Measurements from ENCODE around the gene RYR2. TPM values are rescaled to one million over a fixed set of nuclear protein-coding genes. Genes with fewer than 3 reads are reported as not detected.

The RYR2 gene
- total and polyA plus RNA-seq, 9 of the 15 experiments (the other 6 are each of a cell fraction or from before 2014, with no cell fraction given): 0.03 to 0.42 (median 0.14) TPM

DNA sequence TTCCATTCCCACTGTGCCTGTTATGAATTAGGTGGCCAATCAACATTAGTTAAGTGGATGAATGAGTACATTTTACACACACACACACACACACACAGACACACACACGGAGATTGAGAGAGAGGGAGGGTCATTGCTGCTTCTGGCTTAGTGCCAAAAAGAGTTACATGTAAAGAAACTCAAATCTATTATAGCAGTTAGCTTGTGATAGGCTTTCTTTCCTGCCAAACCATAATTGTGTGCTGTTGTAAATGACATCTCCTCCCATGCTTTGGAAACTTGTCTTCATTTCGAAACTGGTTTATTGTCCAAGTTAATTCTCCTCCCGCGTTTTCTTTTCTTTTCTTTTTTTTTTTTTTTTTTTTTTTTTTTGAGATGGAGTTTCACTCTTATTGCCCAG lies 36.3 kb upstream of the RYR2 start:
- DNase-seq (ENCODE audit: extremely low read depth in 1 of 4, low spot score in 3 of 4): no peak
- Histone ChIP-seq H3K4me1 (replicated peaks in 1 of 2; ENCODE audit: control insufficient read depth in 2 of 2, insufficient read depth in 2 of 2, low read length in 2 of 2) (peaks cover 0 to 3% of the 10 kb centered on the region in 2 experiments; a peak in 1 of 5 replicates), H2AFZ (ENCODE audit: low read depth, low read length) (no peak overlapping the region), H3K27ac (ENCODE audit: extremely low read depth, low read depth, low read length) (no peak overlapping the region), H3K36me3 (ENCODE audit: control insufficient read depth, insufficient read depth, low read length) (no peaks in the 10 kb centered on the region), H3K9ac (ENCODE audit: insufficient read depth in 1 of 2, low read depth in 2 of 2, low read length in 2 of 2) (no peak overlapping the region), H3K9me3 (replicated peaks; ENCODE audit: control insufficient read depth, insufficient read depth, low read depth, low read length) (no peaks in the 10 kb centered on the region), H3K4me2 (ENCODE audit: insufficient read depth, low read length) (no peak overlapping the region), H3K79me2 (ENCODE audit: control insufficient read depth, insufficient read depth, low read length) (no peaks in the 10 kb centered on the region), H4K20me1 (replicated peaks; ENCODE audit: control insufficient read depth, insufficient read depth, low read length) (no peaks in the 10 kb centered on the region), H3K27me3 (ENCODE audit: control insufficient read depth in 2 of 2, insufficient read depth in 2 of 2, low read length in 2 of 2) (peaks cover 30 to 41% of the 10 kb centered on the region in 2 experiments), H3K9me1 (ENCODE audit: control insufficient read depth, insufficient read depth, low read length) (no peaks in the 10 kb centered on the region), H3K4me3 (no peak overlapping the region)
- BruUV-seq (replicated peaks): no TSS peak
- intact Hi-C loops (cut with micrococcal nuclease) (no loop called here), in situ Hi-C loops (cut with MboI) (no loop called here)
- ChIA-PET POLR2A (no interaction called here), CTCF (ENCODE audit: low intra/inter-chr PET ratio) (no interaction called here)
- TF ChIP-seq TAF7 (tag; IDR thresholded peaks at IDR 0.05): no peak
- no peak for TF ChIP-seq WHSC1 (IDR thresholded peaks at IDR 0.05; ENCODE audit: low read length)
- peak; percentile 98 for TF ChIP-seq NFIC (IDR thresholded peaks at IDR 0.05)
- TF ChIP-seq NFIX (CRISPR knock-in tag; IDR thresholded peaks at IDR 0.05; ENCODE audit: low read depth): peak; percentile 92
- TF ChIP-seq SAFB2 (IDR thresholded peaks at IDR 0.05; ENCODE audit: borderline replicate concordance, low read depth, low read length, severe bottlenecking): no peak
- ATAC-seq: no peak
- FAIRE-seq: no peak
- 0% methylated on average over 2 of the region's 4 CpGs for WGBS (ENCODE audit: insufficient coverage, low coverage, missing lambda C conversion rate)

DNA sequence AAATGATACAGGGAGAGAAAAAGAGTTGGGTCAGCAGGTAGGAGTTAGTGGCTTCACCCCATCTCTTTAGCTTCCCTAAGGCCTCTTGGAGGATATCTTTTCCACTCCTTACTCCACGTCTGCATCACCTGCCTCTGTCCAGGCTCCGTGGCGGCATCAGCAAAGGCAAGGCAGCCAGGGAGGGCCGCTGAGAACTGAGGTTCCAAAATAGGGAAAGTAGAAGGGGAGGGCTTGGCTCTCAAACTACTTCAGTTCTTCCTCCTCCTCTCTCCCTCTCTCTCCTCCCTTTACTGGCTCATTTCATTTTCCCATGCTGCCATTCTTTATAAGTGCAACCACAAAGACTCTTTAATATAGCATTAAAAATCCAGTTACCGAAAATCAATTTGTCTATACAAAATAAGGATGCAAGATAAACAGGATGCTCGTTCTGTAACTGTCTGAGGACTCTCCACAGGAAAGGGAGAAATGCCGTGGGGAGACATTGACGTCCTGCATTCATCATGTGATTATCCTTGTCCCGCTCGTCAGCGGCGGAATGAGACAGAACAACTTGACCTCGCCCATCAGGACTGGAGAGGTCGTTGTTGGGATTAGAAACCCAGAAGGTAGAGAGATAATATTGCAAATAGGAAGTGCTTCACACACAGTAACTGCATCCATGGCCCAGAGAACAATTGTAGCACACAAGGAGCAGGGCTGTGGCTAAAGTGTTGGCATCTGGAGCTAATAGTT lies 34.7 kb upstream of the RYR2 start:
- Histone ChIP-seq H3K36me3 (ENCODE audit: control insufficient read depth, insufficient read depth, low read length) (no peaks in the 10 kb centered on the region), H3K9me1 (ENCODE audit: control insufficient read depth, insufficient read depth, low read length) (no peaks in the 10 kb centered on the region), H3K9me3 (replicated peaks; ENCODE audit: control insufficient read depth, insufficient read depth, low read depth, low read length) (no peaks in the 10 kb centered on the region), H3K4me3 (no peak overlapping the region), H2AFZ (ENCODE audit: low read depth, low read length) (no peak overlapping the region), H3K27me3 (ENCODE audit: control insufficient read depth in 2 of 2, insufficient read depth in 2 of 2, low read length in 2 of 2) (peaks cover 19 to 29% of the 10 kb centered on the region in 2 experiments), H3K4me1 (replicated peaks in 1 of 2; ENCODE audit: control insufficient read depth in 2 of 2, insufficient read depth in 2 of 2, low read length in 2 of 2) (peaks cover 1 to 3% of the 10 kb centered on the region in 2 experiments; a peak in 2 of 5 replicates), H4K20me1 (replicated peaks; ENCODE audit: control insufficient read depth, insufficient read depth, low read length) (no peaks in the 10 kb centered on the region), H3K27ac (ENCODE audit: extremely low read depth, low read depth, low read length) (no peak overlapping the region), H3K9ac (ENCODE audit: insufficient read depth in 1 of 2, low read depth in 2 of 2, low read length in 2 of 2) (no peak overlapping the region), H3K4me2 (ENCODE audit: insufficient read depth, low read length) (no peak overlapping the region), H3K79me2 (ENCODE audit: control insufficient read depth, insufficient read depth, low read length) (no peaks in the 10 kb centered on the region)
- ChIA-PET CTCF (ENCODE audit: low intra/inter-chr PET ratio) (no interaction called here), POLR2A (no interaction called here)
- in situ Hi-C loops (cut with MboI) (no loop called here), intact Hi-C loops (cut with micrococcal nuclease) (no loop called here)
- DNase-seq (ENCODE audit: extremely low read depth in 1 of 4, low spot score in 3 of 4): no peak
- FAIRE-seq: no peak
- BruUV-seq (replicated peaks): no TSS peak
- 0% methylated on average over 14 of the region's 14 CpGs for WGBS (ENCODE audit: insufficient coverage, low coverage, missing lambda C conversion rate)
- ATAC-seq: no peak
- TF ChIP-seq, protein P1, sequence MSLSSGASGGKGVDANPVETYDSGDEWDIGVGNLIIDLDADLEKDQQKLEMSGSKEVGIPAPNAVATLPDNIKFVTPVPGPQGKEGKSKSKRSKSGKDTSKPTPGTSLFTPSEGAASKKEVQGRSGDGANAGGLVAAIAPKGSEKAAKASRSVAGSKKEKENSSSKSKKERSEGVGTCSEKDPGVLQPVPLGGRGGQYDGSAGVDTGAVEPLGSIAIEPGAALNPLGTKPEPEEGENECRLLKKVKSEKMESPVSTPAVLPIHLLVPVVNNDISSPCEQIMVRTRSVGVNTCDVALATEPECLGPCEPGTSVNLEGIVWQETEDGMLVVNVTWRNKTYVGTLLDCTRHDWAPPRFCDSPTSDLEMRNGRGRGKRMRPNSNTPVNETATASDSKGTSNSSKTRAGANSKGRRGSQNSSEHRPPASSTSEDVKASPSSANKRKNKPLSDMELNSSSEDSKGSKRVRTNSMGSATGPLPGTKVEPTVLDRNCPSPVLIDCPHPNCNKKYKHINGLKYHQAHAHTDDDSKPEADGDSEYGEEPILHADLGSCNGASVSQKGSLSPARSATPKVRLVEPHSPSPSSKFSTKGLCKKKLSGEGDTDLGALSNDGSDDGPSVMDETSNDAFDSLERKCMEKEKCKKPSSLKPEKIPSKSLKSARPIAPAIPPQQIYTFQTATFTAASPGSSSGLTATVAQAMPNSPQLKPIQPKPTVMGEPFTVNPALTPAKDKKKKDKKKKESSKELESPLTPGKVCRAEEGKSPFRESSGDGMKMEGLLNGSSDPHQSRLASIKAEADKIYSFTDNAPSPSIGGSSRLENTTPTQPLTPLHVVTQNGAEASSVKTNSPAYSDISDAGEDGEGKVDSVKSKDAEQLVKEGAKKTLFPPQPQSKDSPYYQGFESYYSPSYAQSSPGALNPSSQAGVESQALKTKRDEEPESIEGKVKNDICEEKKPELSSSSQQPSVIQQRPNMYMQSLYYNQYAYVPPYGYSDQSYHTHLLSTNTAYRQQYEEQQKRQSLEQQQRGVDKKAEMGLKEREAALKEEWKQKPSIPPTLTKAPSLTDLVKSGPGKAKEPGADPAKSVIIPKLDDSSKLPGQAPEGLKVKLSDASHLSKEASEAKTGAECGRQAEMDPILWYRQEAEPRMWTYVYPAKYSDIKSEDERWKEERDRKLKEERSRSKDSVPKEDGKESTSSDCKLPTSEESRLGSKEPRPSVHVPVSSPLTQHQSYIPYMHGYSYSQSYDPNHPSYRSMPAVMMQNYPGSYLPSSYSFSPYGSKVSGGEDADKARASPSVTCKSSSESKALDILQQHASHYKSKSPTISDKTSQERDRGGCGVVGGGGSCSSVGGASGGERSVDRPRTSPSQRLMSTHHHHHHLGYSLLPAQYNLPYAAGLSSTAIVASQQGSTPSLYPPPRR (CRISPR knock-in tag; IDR thresholded peaks at IDR 0.05; ENCODE audit: borderline replicate concordance): no peak
- TF ChIP-seq NR2C2 (CRISPR knock-in tag; IDR thresholded peaks at IDR 0.05): no peak
- no peak for TF ChIP-seq NR2C2 (tag; IDR thresholded peaks at IDR 0.05)
- no peak for TF ChIP-seq MTA1 (IDR thresholded peaks at IDR 0.05; ENCODE audit: borderline replicate concordance)
- no peak for TF ChIP-seq ZC3H4 (CRISPR knock-in tag; IDR thresholded peaks at IDR 0.05; ENCODE audit: borderline replicate concordance)
- no peak for TF ChIP-seq POU5F1 (IDR thresholded peaks at IDR 0.05; ENCODE audit: borderline replicate concordance, low read depth, low read length, partially characterized antibody)
- TF ChIP-seq SIRT6 (IDR thresholded peaks at IDR 0.05; ENCODE audit: low read depth, low read length): no peak
